Stimulated activated CD4-positive, alpha-beta T cell treated with anti-CD3 and anti-CD28 coated beads, TNF-alpha, amount 100 ng/mL, for 48 hours (primary cell): Measurements from ENCODE around the gene MAN1C1.
"Not testable (repeated sequence)": the region's sequence is repeated elsewhere in the genome, so short reads cannot be mapped to it uniquely, and the experiment has no call there.

Source experiments
- DNase-seq, 3 donors: peaks; one replicate each; pipeline ENCODE4 v3.0.0-alpha.2; 2020; ENCODE audit warnings: low read depth in 3 of 3

MAN1C1 gene

DNA sequence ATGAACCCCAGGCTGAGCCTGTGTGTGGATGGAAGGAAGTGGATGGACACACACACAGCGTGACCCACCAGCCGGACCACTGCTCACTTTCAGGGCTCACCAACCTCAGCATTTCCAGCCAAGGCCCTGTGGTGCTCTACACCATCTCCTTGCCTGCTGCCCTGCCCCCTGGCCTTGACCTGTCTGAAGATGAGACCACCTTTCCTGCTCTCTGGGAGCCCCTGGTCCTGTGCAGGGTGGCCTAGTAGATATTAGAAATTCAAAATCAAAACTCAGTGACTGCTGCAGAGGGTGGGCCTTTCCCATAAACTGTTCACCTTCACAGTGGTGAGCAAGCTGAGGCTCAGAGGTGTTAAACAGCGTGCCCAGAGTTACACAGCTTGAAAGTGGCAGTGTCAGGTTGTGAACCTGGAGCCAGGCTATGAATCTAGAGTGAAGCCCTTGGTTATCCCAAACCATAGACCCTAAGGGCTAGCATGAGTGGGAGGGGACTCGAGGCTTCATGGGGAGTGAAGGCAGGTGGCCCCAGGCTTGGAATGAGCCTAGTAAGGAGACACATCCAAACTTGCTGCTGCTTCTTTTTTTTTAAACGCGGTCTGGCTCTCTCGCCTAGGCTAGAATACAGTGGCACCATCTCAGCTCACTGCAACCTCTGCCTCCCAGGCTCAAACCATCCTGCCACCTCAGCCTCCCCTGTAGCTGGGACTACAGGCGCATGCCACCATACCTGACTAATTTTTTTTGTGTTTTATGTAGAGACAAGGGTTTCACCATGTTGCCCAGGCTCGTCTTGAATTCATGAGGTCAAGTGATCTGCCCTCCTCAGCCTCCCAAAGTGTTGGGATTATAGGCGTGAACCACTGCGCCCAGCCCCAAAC, 41.5 kb downstream of the MAN1C1 start:
- no peak for DNase-seq

GRCh38 chr1:25658791-25659431, 42.3 kb downstream of the MAN1C1 start:
- no peak for DNase-seq

- no peak for DNase-seq
Measured at GRCh38 chr1:25661043-25661815, 44.6 kb downstream of the MAN1C1 start.

GRCh38 chr1:25662061-25662460, 45.5 kb downstream of the MAN1C1 start:
- DNase-seq: no peak

DNA sequence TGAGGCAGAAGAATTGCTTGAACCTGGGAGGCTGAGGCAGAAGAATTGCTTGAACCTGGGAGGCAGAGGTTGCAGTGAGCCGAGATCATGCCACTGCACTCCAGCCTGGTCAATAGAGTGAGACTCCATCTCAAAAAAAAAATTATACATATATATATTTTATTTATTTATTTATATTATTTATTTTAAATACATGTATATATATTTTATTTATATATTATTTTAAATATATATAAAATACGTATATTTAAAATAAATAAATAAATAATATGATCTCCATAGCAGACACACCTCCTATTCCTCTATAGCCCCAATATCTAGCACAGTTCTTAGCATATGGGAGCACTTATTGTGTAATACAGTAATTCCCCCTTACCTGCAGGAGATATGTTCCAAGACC, 46.4 kb downstream of the MAN1C1 start:
- DNase-seq: not testable (repeated sequence)

DNA sequence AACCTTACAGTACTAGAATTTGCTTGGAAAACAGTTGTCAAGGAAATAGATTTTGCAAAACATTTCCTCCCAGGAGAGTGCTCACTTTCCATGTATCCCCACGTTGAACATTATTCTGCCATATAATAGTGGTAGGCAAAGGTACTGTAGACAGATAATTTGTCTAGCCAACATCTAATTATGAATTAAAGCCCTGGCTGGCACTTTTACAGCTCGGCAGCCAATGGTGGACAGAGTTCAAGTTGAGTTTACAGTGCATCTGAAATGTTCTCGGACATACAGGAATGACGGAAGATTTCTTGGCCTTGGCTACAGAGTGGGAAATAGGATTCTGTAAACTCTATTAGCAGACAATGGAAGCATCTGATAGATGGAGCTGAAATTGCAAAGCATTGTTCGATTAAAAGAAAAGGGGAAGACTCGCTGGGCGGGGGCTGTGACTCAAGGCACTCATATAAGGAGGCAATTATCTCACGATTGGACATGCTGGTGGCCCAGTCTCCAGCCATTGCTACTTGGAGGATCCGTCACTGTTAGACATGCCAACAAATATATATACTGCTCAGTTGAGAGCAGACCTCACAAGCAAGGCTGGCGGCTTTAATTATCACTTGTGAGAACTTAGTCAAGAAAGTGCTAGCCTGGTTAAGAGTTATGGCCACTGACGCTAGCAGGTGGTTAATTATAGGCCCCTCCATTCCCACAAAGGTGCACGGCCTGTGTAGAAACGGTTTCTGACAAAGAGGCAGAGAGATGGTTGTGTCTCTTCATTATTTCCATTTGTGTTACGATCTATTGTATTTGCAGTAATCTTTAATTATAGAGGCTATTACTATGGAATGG, 48.0 kb downstream of the MAN1C1 start:
- no peak for DNase-seq

DNA sequence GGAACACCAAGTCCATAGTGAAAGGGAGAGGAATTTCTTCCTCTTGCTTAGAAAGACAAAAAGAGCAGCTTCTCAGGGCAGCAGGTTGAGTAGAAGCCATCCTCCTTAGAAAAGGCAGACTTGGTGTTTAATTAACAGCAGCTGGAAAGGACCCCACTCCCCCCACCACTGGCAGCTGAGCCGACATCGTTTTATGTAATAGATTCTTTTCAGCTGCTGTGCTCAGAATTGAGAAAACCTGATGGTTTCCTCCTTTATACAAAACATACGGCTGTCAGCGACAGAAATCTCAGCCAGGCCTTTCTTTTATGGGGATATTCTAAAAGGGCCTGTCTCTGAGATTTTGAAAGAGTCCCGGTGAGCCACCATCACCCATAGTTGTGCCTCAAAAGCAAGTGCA, 49.9 kb downstream of the MAN1C1 start:
- DNase-seq: no peak

DNA sequence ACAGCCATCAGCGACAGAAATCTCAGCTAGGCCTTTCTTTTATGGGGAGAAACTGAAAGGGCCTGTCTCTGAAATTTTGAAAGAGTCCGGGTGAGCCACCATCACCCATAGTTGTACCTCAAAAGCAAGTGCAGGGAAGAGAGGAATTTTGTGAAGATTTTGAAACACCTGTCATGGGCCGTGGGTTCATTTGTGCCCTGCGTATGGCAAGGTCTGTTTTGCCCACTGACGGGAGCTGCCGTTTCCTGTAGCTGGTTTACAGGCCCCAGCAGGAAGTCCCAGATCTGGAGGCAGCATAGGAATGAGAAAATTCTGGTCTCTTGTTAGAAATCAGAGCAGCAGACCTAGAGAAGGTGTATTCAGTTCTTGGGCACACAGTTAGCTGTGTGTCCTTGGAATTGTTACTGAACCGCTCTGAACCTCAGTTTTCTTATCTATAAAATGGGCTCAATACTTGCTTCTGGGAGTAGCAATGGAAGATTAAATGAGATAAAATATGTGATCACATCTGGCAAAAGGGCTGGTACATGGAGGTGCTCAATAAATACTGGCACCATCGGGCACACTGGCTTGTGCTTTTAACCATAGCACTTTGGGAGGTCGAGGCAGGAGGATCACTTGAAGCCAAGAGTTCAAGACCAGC, 52.5 kb downstream of the MAN1C1 start:
- no peak for DNase-seq

- DNase-seq: no peak
Measured at GRCh38 chr1:25669781-25670567, 53.4 kb downstream of the MAN1C1 start.

DNA sequence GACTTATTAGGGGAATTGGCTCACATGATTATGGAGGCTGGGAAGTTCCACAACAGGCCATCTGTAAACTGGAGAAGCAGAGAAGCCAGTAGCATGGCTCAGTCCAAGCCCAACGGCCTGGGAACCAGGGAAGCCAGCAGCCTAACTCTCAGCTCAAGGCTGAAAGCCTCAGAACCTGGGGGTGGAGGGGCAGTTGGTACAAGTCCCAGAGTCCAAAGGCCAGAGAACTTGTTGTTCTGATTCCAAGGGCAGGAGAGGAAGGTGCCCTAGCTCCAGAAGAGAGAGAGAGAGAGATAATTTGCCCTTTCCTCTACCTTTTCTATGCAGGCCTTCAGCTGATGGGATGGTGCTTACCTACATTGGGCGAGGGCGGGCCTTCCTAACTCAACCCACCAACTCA, 55.3 kb downstream of the MAN1C1 start:
- DNase-seq: no peak

GRCh38 chr1:25672763-25673409, 56.3 kb downstream of the MAN1C1 start:
- no peak for DNase-seq

GRCh38 chr1:25673456-25673855, 56.9 kb downstream of the MAN1C1 start:
- no peak for DNase-seq

- no peak for DNase-seq
Measured at GRCh38 chr1:25673962-25674806, 57.6 kb downstream of the MAN1C1 start.

DNA sequence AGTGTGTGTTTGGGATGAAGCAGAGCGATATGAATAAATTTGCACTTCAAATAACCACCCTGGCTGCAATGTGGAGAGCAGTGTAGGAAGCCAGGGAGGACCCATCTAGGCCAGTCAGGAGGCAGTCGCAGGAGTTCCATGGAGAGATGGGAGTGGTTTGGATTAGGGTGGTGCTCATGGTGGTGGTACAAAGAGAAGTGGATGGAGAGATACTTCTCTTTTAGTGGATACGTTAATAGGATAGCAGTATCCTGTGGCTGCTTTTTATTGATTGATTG, 58.2 kb downstream of the MAN1C1 start:
- DNase-seq: no peak

DNA sequence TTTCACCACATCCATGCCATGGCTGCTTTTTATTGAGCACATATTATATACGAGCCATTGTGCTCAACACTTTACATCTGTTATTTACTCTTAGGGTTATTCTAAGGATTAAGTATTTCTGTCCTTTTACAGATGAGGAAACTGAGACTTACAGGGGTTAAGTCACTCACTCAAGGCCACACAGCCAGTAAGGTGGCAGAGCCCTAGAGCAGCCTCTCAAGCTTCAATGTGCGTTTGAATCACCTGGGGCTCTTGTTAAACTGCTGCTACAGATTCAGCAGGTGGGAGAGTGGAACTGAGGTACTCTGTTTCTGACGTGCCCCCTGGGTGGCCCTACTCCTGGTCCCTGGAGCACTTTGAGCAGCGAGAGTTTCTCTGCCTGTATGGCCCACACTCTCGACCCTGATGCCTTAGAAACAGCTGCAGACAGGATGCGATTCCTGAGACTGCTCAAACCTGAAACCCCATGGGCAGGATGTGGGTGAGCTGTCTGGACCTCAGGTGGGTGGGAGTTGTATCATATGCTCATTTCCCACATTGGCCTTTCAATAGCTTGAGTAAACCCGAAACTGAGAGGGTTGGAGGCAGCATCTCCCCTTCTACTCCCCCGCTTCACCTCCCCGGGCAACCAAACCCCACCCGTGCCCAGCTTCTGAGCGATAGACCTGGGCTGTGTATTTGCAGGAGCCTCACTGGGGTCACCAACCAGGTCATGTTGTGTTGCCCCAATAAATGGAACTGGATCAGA, 59.3 kb downstream of the MAN1C1 start:
- peak; percentile 65 to 81 (median 76) for DNase-seq

- DNase-seq: no peak
Measured at GRCh38 chr1:25676488-25676887, 59.9 kb downstream of the MAN1C1 start.

DNA sequence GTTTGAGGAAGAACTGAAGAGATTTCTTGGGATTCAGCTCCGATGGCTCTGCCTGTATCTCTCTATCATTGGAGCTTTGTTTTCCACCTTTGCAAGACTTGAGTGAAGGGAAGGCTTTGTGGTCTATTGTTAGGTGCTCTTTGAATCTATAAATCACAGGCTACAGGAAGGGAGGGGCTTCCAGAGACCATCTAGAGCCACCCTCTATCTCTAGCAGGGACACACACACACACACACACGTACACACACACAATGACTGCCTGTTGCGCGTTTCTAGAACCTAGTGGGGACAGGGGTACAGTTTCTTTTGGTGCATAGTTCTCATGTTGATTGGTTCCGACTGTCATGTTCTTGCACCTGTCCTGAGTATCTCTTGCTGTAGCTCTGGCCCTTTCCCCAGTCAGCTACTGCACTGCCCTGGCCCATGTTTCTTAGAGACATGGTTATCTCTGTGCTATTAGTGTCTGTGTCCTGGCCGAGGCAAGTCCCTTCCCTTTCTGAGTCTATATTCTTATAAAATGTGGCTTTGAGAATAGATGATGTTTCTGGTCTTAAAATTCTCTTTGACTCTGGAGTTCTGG, 60.7 kb downstream of the MAN1C1 start:
- DNase-seq: no peak

GRCh38 chr1:25679171-25679570, 62.6 kb downstream of the MAN1C1 start:
- no peak for DNase-seq
